GM12873 (cell line): ENCODE measurements around the gene MAP2K6.

Source experiments
- CTCF ChIP-seq: IDR thresholded peaks from 2 replicates; pipeline ENCODE4 v1.5.1; 2012; ENCODE audit warnings: low read depth, mild to moderate bottlenecking, moderate library complexity, low read length, control low read depth; ENCODE audit not compliant: insufficient read depth; ENCODE audit errors: missing control alignments

The MAP2K6 gene

GRCh38 chr17:69412251-69412671 lies 2.2 kb upstream of the MAP2K6 start:
- no peak for TF ChIP-seq CTCF

DNA sequence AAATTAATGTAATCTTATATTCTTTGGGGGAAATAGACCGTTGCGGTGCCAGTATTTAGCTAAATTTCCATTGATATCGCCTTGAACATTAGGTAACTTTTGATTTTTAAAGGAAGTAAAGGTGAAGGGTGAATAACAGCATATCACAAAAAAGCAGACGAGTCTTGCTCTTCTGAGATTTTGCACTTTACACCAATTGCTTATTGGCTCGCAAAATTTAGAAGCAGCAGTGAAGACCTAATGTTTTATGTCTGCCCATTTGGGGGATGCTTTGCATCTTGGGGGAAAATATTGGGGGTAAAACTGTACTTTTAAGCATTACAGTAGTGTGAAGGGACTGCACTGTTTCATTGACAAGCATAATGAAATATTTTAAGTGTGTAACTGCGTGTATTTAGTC lies 934 bp downstream of the MAP2K6 start:
- TF ChIP-seq CTCF, result no peak

DNA sequence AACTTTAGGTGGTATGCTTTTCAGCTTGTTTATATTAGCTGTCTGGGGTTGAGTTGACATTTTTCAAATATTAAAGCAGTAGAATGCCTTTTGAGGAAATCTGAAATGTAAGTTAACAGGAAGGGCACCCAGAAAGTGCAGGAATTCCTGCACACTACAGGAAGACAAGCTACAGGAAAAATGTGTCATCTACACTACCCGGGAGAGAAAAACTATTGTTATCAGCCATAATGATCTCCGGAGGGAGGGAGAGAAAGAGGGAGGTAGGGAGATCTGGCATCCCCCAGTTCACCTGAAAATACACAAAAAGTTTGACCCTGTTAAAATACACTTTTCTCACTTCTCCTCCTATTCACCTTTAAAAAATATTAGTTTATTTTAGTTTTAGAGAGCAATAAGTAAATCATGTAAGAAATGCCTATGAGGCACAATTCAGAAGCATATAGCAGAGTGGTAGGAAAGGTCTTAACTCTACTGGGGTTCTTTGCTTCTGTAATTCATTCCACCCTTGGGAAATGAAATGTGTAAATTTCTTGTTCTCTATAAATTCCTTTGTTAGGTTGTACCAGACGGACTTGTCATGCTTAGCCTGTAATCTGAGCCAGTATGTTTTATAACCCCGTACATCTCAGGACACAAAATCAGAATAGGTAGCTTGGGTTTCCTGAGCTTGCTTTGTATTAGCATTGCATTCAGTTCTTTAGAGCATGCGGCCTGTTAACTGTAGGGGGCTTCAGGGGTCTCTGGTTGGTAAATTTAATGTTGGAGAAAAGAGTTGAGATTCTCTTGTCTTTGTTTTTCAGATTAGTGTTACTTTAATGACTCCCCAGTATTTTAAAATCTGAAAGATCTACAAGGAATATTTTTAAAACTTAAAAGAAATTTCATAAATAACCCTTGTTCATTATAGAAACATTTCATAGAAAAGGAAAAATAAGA lies 3.3 kb downstream of the MAP2K6 start:
- no peak for TF ChIP-seq CTCF

DNA sequence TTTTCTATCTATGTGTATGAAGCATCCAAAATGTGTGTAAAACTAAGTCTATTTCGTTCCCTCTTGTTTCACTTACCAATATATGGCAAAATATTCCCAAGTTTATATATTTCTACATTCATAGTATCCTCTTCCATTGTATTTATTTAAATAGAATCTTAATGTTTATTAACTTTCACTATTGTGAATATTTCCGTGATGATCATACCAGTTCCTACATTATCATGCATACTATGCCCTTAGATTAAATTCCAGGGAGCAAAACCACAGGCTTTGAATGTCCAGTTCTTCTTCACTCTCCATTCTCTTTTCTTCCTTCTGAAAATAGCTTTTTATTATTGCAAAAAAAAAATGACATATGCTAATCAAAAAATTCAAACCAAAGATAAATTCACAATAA lies 4.0 kb downstream of the MAP2K6 start:
- no peak for TF ChIP-seq CTCF

GRCh38 chr17:69423450-69423849 lies 9.0 kb downstream of the MAP2K6 start:
- TF ChIP-seq CTCF, result no peak

DNA sequence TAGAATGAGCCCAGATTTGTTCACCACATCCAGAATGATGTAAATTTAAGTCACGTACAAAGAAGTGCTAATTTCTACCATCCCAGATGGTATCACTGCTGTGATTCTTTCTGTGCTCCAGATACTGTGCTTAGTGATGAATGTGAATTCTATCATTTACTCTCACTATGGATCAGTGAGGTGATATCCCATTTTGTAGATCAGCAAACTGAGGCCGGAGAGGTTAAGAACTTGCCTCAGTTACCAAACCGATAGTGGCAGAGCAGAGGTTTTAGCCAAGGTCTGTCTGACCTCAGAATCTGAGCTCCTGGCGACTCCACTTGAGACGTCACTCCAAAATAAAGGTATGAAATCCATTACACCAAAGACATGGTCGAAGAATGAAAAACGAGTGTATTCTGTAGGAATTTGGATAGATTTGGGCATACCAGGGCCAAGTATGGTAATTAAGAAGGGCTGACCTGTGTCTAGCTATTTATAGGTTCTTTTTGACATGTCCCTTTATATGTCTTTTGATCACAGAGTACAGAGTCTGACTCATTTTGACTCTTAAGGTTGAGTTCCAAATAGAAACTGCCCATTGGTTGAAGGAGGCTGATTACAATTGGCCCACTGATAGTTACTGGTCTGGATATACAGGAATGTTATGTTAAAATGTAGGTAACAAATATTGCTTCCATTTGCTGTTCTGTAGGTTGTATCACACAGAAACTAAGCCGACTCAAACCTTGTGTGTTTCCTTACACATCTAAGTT lies 10.0 kb downstream of the MAP2K6 start:
- no peak for TF ChIP-seq CTCF

- no peak for TF ChIP-seq CTCF
These were observed 11.5 kb downstream of the MAP2K6 start for GRCh38 chr17:69425978-69426377.
